H1 (cell line): ENCODE results near the gene NNMT. TPM values are rescaled to one million over a fixed set of nuclear protein-coding genes. Genes with fewer than 3 reads are reported as not detected.

ENCODE experiments used
- CTCF ChIA-PET: fragments of 300-600 bp; sonication (Branson Sonifier 250); formaldehyde crosslinking; loops from one replicate; lab custom pipeline; 2021; ENCODE audit not compliant: partially characterized antibody; lab: Charles Lee
- POLR2A ChIA-PET: fragments of 300-600 bp; sonication (Branson Sonifier 250); formaldehyde crosslinking; loops from one replicate; lab custom pipeline; 2021; ENCODE audit warnings: inconsistent platforms; ENCODE audit not compliant: partially characterized antibody; lab: Charles Lee
- DNase-seq, 2 experiments: peaks; one replicate each; pipeline versions ENCODE4 v3.0.0 to v3.0.0-alpha.2; 2010 to 2022; ENCODE audit warnings: low spot score in 2 of 2, low read depth in 1 of 2, mixed read lengths in 1 of 2
- FAIRE-seq: peaks from 2 replicates; lab custom pipeline; 2011; peaks lifted over from hg19 to GRCh38; lab: Jason Lieb, UNC
- H2AFZ ChIP-seq: 2 replicates; pipeline ENCODE4 v1.8.1; 2012; ENCODE audit warnings: low read length, inconsistent platforms
- H2AK5ac ChIP-seq: 2 replicates; pipeline ENCODE4 v1.6.1; 2013; ENCODE audit warnings: low read depth, low read length
- H2BK120ac ChIP-seq: replicated peaks from 2 replicates; pipeline ENCODE3; 2013; ENCODE audit warnings: low read depth, low read length, inconsistent platforms
- H2BK12ac ChIP-seq: 2 replicates; pipeline ENCODE4 v1.6.1; 2013; ENCODE audit warnings: low read depth, low read length
- H2BK15ac ChIP-seq: 2 replicates; pipeline ENCODE4 v1.6.1; 2013; ENCODE audit warnings: low read length
- H2BK20ac ChIP-seq: 2 replicates; pipeline ENCODE4 v1.6.1; 2013; ENCODE audit warnings: low read length
- H2BK5ac ChIP-seq: 2 replicates; pipeline ENCODE4 v1.6.1; 2013; ENCODE audit warnings: low read depth, low read length
- H3K14ac ChIP-seq: 2 replicates; pipeline ENCODE4 v1.6.1; 2013; ENCODE audit warnings: inconsistent platforms; ENCODE audit not compliant: insufficient read length
- H3K18ac ChIP-seq: 2 replicates; pipeline ENCODE4 v1.6.1; 2013; ENCODE audit warnings: low read length; ENCODE audit errors: extremely low read depth
- H3K23ac ChIP-seq: 2 replicates; pipeline ENCODE4 v1.6.1; 2013; ENCODE audit warnings: inconsistent platforms; ENCODE audit not compliant: insufficient read length
- H3K23me2 ChIP-seq: 2 replicates; pipeline ENCODE4 v1.6.1; 2013; ENCODE audit warnings: low read depth, low read length
- H3K27ac ChIP-seq: 2 replicates; pipeline ENCODE4 v1.6.1; 2011; ENCODE audit warnings: low read depth, low read length, inconsistent platforms
- H3K27me3 ChIP-seq, 4 experiments: replicated peaks in 1 of 4; 1 replicate in 1 of 4; 2 replicates in 3 of 4; pipeline versions ENCODE4 v1.6.1 to v1.8.1; 2011 to 2013; ENCODE audit warnings: low read length in 3 of 4, mild to moderate bottlenecking in 3 of 4, inconsistent platforms in 2 of 4, mixed read lengths in 2 of 4, moderate library complexity in 1 of 4; ENCODE audit not compliant: control insufficient read depth in 3 of 4, insufficient read depth in 3 of 4; ENCODE audit errors: extremely low read depth in 1 of 4
- H3K36me3 ChIP-seq, 4 experiments: 2 replicates each; pipeline versions ENCODE4 v1.6.1 to v1.8.1; 2011 to 2013; ENCODE audit warnings: mild to moderate bottlenecking in 4 of 4, low read length in 3 of 4, moderate library complexity in 2 of 4, control low read depth in 1 of 4, inconsistent platforms in 1 of 4; ENCODE audit not compliant: insufficient read depth in 4 of 4, control insufficient read depth in 2 of 4
- H3K4ac ChIP-seq: replicated peaks from 2 replicates; pipeline ENCODE3; 2013; ENCODE audit warnings: low read length, low read depth, mixed read lengths, inconsistent platforms; ENCODE audit not compliant: insufficient read length
- H3K4me1 ChIP-seq, 4 experiments: replicated peaks in 1 of 4; 1 replicate in 1 of 4; 2 replicates in 3 of 4; pipeline versions ENCODE4 v1.6.1 to v1.8.1; 2011 to 2013; ENCODE audit warnings: low read length in 3 of 4, inconsistent platforms in 2 of 4, mixed read lengths in 1 of 4; ENCODE audit not compliant: insufficient read depth in 4 of 4, control insufficient read depth in 3 of 4
- H3K4me2 ChIP-seq, 2 experiments: 2 replicates each; pipeline versions ENCODE4 v1.6.1 to v1.8.1; 2011 to 2013; ENCODE audit warnings: low read depth in 2 of 2, low read length in 2 of 2, control low read depth in 1 of 2, inconsistent platforms in 1 of 2, mild to moderate bottlenecking in 1 of 2; ENCODE audit not compliant: insufficient read depth in 1 of 2
- H3K4me3 ChIP-seq, 4 experiments: fragments of 200-600, 300-600 bp in 1 of 4; sonication (generic), shearing (Covaris generic), sonication (Bioruptor Twin) in 1 of 4; 2 replicates each; pipeline versions ENCODE4 v1.5.1 to v1.8.1; 2011 to 2016; ENCODE audit warnings: low read length in 4 of 4, low read depth in 3 of 4, control low read depth in 2 of 4, inconsistent platforms in 2 of 4, mild to moderate bottlenecking in 2 of 4, mixed read lengths in 1 of 4, moderate library complexity in 1 of 4; ENCODE audit not compliant: insufficient read depth in 2 of 4; ENCODE audit errors: extremely low read depth in 1 of 4
- H3K56ac ChIP-seq: replicated peaks from 2 replicates; pipeline ENCODE3; 2013; ENCODE audit warnings: low read depth, mild to moderate bottlenecking, mixed read lengths, low read length, inconsistent platforms; ENCODE audit not compliant: insufficient read length
- H3K79me1 ChIP-seq: 2 replicates; pipeline ENCODE4 v1.6.1; 2013; ENCODE audit warnings: low read depth, low read length, control low read depth
- H3K79me2 ChIP-seq, 2 experiments: 2 replicates each; pipeline versions ENCODE4 v1.6.1 to v1.8.1; 2012 to 2013; ENCODE audit warnings: low read length in 2 of 2, mild to moderate bottlenecking in 2 of 2, inconsistent platforms in 1 of 2; ENCODE audit not compliant: insufficient read depth in 2 of 2, control insufficient read depth in 1 of 2
- H3K9ac ChIP-seq, 4 experiments: replicated peaks in 1 of 4; 1 replicate in 1 of 4; 2 replicates in 3 of 4; pipeline versions ENCODE4 v1.6.1 to v1.8.1; 2011 to 2013; ENCODE audit warnings: low read depth in 3 of 4, low read length in 3 of 4, control low read depth in 2 of 4, mild to moderate bottlenecking in 2 of 4, moderate library complexity in 2 of 4, inconsistent platforms in 1 of 4; ENCODE audit errors: extremely low read depth in 1 of 4
- H3K9me3 ChIP-seq, 2 experiments: 2 replicates each; pipeline versions ENCODE4 v1.6.1 to v1.8.1; 2012 to 2013; ENCODE audit warnings: mild to moderate bottlenecking in 2 of 2, moderate library complexity in 2 of 2, control low read depth in 1 of 2, inconsistent platforms in 1 of 2, low read depth in 1 of 2, low read length in 1 of 2, mixed read lengths in 1 of 2; ENCODE audit not compliant: insufficient read depth in 2 of 2
- H4K20me1 ChIP-seq, 2 experiments: replicated peaks in 1 of 2; 2 replicates each; pipeline versions ENCODE3 to v1.8.1; 2011 to 2013; ENCODE audit warnings: inconsistent platforms in 2 of 2, low read length in 2 of 2, mild to moderate bottlenecking in 1 of 2; ENCODE audit not compliant: insufficient read depth in 2 of 2, control insufficient read depth in 1 of 2
- H4K5ac ChIP-seq: 2 replicates; pipeline ENCODE4 v1.6.1; 2013; ENCODE audit warnings: low read length, low read depth, mixed read lengths, inconsistent platforms; ENCODE audit not compliant: insufficient read length
- H4K8ac ChIP-seq: 2 replicates; pipeline ENCODE4 v1.8.0; 2013; ENCODE audit warnings: mild to moderate bottlenecking, moderate library complexity, low read length, inconsistent platforms; ENCODE audit not compliant: insufficient read depth; ENCODE audit errors: extremely low read depth
- H4K91ac ChIP-seq: replicated peaks from 2 replicates; pipeline ENCODE3; 2013; ENCODE audit warnings: low read length, mixed read lengths, inconsistent platforms; ENCODE audit not compliant: insufficient read length
- CHD2 ChIP-seq: IDR thresholded peaks from 2 replicates; pipeline ENCODE4 v1.6.1; 2012; ENCODE audit warnings: low read length, improper control_type of control experiment
- EP300 ChIP-seq, 2 experiments: IDR thresholded peaks; 1 replicate in 1 of 2; 2 replicates in 1 of 2; pipeline ENCODE4 v1.6.1; 2011 to 2012; ENCODE audit warnings: low read depth in 2 of 2, low read length in 2 of 2, mild to moderate bottlenecking in 2 of 2, borderline replicate concordance in 1 of 2, inconsistent platforms in 1 of 2, moderate library complexity in 1 of 2
- FOSL1 ChIP-seq: IDR thresholded peaks from 2 replicates; pipeline ENCODE4 v1.6.1; 2011; ENCODE audit warnings: mild to moderate bottlenecking, low read depth, low read length, moderate library complexity; ENCODE audit not compliant: insufficient read depth
- KDM1A ChIP-seq: fragments of 200-600, 300-600 bp; sonication (generic); IDR thresholded peaks from 2 replicates; pipeline ENCODE4 v1.7.1; 2016; ENCODE audit warnings: mild to moderate bottlenecking, low read length, borderline replicate concordance
- POLR2A ChIP-seq, 2 experiments: IDR thresholded peaks; 1 replicate in 1 of 2; 2 replicates in 1 of 2; pipeline ENCODE4 v1.6.1; 2011; ENCODE audit warnings: low read depth in 2 of 2, low read length in 2 of 2, mild to moderate bottlenecking in 2 of 2; ENCODE audit errors: control extremely low read depth in 1 of 2
- TEAD4 ChIP-seq: IDR thresholded peaks from 2 replicates; pipeline ENCODE4 v1.6.1; 2012; ENCODE audit warnings: low read depth, low read length, inconsistent platforms, mixed read lengths
- WGBS, 2 experiments: shearing (Covaris generic) in 1 of 2; methylation state at CpG; one replicate each; pipeline versions ENCODE4 v1.1.6 to v1.1.7; 2013 to 2015; ENCODE audit warnings: low lambda C conversion rate in 2 of 2, mixed read lengths in 2 of 2, inconsistent platforms in 1 of 2, low coverage in 1 of 2, missing lambda C conversion rate in 1 of 2; ENCODE audit not compliant: insufficient replicate concordance in 2 of 2, insufficient coverage in 1 of 2, insufficient read length in 1 of 2; ENCODE audit errors: extremely low coverage in 1 of 2, missing lambda C conversion rate in 1 of 2; 5-methylcytosine and 5-hydroxymethylcytosine counted together
- polyA plus RNA-seq, 7 experiments: library from polyadenylated mRNA; depleted of rRNA in 3 of 7; stranded (reverse) in 5 of 7; unstranded in 2 of 7; fragments of >200 nt in 5 of 7; fragments of 200-250 nt in 2 of 7; gene quantifications; 1 replicate in 5 of 7; 2 replicates in 1 of 7; 4 replicates in 1 of 7; pipeline versions ENCODE4 v1.2.1 to v1.2.3, GENCODE V29; 2011 to 2013; ENCODE audit warnings: missing spikeins in 2 of 7, mixed read lengths in 2 of 7
- total RNA-seq: library from RNA; stranded (reverse); fragmentation: NEBNext Ultra II Directional; extraction: Animal tissue kit (Norgen Biotek cat#: 25700); gene quantifications from 2 replicates; pipeline ENCODE4 v1.2.1, GENCODE V29; 2021
- TF ChIP-seq, protein P1 (sequence below), 3 experiments: IDR thresholded peaks; 1 replicate in 2 of 3; 2 replicates in 1 of 3; pipeline versions ENCODE4 v1.5.1 to v1.6.1; 2011; ENCODE audit warnings: low read length in 3 of 3, mild to moderate bottlenecking in 3 of 3, inconsistent platforms in 2 of 3, low read depth in 1 of 3, moderate library complexity in 1 of 3; ENCODE audit not compliant: insufficient read depth in 1 of 3; ENCODE audit errors: control extremely low read depth in 1 of 3

Gene NNMT
- total and polyA plus RNA-seq, 2 of the 8 experiments (the other 6 are each of a cell fraction or from before 2014, with no cell fraction given) = not detected

DNA sequence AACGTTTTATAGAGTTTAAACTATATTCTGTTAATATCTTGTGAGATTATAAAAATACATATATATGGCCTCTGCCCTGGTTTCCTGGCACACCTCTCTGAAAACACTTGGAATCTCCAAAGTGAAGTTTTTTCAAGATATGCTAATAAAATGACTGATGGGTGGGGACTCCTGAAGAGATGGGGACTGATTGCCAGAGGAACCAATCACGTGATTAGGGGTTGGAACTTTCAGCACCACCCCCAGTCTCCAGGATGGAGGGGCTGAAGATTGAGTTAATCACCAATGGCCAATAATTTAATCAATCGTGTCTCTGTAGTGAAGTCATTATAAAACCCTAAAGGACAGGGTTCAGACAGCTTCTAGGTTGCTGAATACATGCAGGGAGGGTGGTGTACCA, 66.8 kb downstream of the NNMT start:
- no peak overlapping the region for H2AFZ ChIP-seq
- H3K23ac ChIP-seq = no peak overlapping the region
- TF ChIP-seq, protein P1, sequence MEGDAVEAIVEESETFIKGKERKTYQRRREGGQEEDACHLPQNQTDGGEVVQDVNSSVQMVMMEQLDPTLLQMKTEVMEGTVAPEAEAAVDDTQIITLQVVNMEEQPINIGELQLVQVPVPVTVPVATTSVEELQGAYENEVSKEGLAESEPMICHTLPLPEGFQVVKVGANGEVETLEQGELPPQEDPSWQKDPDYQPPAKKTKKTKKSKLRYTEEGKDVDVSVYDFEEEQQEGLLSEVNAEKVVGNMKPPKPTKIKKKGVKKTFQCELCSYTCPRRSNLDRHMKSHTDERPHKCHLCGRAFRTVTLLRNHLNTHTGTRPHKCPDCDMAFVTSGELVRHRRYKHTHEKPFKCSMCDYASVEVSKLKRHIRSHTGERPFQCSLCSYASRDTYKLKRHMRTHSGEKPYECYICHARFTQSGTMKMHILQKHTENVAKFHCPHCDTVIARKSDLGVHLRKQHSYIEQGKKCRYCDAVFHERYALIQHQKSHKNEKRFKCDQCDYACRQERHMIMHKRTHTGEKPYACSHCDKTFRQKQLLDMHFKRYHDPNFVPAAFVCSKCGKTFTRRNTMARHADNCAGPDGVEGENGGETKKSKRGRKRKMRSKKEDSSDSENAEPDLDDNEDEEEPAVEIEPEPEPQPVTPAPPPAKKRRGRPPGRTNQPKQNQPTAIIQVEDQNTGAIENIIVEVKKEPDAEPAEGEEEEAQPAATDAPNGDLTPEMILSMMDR (IDR thresholded peaks at IDR 0.05; ENCODE audit: control extremely low read depth in 1 of 3, insufficient read depth in 1 of 3, low read depth in 1 of 3, low read length in 3 of 3) = no peak
- no peak for TF ChIP-seq CHD2
- TF ChIP-seq FOSL1 = no peak
- no peak for TF ChIP-seq POLR2A (IDR thresholded peaks at IDR 0.05; ENCODE audit: control extremely low read depth in 1 of 2, low read depth in 2 of 2, low read length in 2 of 2)
- no peak for TF ChIP-seq KDM1A
- TF ChIP-seq TEAD4 = no peak
- no peak for TF ChIP-seq EP300 (IDR thresholded peaks at IDR 0.05; ENCODE audit: borderline replicate concordance in 1 of 2, low read depth in 2 of 2, low read length in 2 of 2)
- H3K27me3 ChIP-seq = no peaks in the 10 kb centered on the region
- H3K14ac ChIP-seq = no peak overlapping the region
- no peak overlapping the region for H2BK20ac ChIP-seq
- no peak overlapping the region for H2BK15ac ChIP-seq
- H2BK120ac ChIP-seq = no peak overlapping the region
- H3K79me2 ChIP-seq = no peaks in the 10 kb centered on the region
- no peak overlapping the region for H3K4ac ChIP-seq
- peaks cover 0 to 6% (median 0%) of the 10 kb centered on the region in 4 experiments; a peak in 2 of 7 replicates for H3K4me1 ChIP-seq
- no peak overlapping the region for H2AK5ac ChIP-seq
- no peak overlapping the region for H2BK12ac ChIP-seq
- ChIA-PET CTCF (interaction anchor here (0.9 to 1.7 kb wide), 2 partner anchors 14 to 15 kb away, joined by 3 to 6 read pairs; no protein-coding TSS in a partner anchor), POLR2A (no interaction called here)
- H3K23me2 ChIP-seq = no peaks in the 10 kb centered on the region
- FAIRE-seq = no peak
- H3K4me2 ChIP-seq = no peak overlapping the region
- H3K9ac ChIP-seq = no peak overlapping the region
- H4K91ac ChIP-seq = no peak overlapping the region
- no peak overlapping the region for H3K27ac ChIP-seq
- no peaks in the 10 kb centered on the region for H4K20me1 ChIP-seq
- 84% methylated on average over 3 of the region's 3 CpGs; no CpG with 5 or more reads in 1 of the 2 experiments for WGBS, 2 experiments
- H3K18ac ChIP-seq = no peak overlapping the region
- H2BK5ac ChIP-seq = no peak overlapping the region
- H3K4me3 ChIP-seq = no peak overlapping the region
- DNase-seq = no peak
- no peaks in the 10 kb centered on the region for H3K9me3 ChIP-seq
- H4K8ac ChIP-seq = no peak overlapping the region
- H3K79me1 ChIP-seq = no peaks in the 10 kb centered on the region; the same call in 1 of the 2 replicates
- no peaks in the 10 kb centered on the region for H3K36me3 ChIP-seq
- no peak overlapping the region for H3K56ac ChIP-seq
- H4K5ac ChIP-seq = no peak overlapping the region
